GM18861 (cell line): Measurements from ENCODE around the gene NDUFB6.
"Not testable (repeated sequence)": the region's sequence is repeated elsewhere in the genome, so short reads cannot be mapped to it uniquely, and the experiment has no call there.

Experiments used
- ATAC-seq: cut with Tn5 transposase; IDR thresholded peaks from one replicate; pipeline ENCODE4 v1.9.1; 2021; ENCODE audit not compliant: unreplicated experiment

NDUFB6 gene

DNA sequence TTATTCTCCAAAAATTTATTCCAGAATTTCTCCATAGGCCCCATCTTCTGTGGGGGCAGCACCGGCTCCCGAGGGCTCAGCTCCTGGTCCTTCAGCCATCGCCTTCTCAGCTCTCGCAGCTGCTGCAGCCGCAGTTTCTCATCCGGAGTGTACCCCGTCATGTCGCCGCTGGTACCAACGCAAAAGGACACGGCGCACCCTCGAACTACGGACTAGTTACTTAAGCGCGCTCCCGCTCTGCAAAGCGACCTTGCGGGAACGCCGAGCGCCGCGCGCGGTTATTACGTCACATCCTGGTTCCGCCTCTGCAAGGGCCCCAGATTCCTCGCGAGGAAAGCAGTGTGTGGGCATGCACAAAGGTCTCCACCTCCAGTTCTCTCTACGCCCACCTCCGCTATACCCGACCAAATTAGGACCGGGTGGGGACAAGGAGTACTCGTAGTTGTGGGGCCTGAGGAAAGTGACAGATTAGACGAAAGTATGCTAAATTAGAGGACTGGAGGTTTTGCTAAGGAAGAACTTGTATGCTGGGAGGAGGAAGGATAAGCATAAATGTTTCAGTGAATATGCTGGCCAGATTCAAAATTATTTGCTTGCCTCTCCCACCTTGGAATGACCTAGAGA is at the start of gene NDUFB6:
Gene NDUFB6, minus strand, starts transcription at position 260 of the 624 bp plus-strand sequence. Its CDS starts 99 bp downstream, at position 161.
- peak; percentile 86 for ATAC-seq

DNA sequence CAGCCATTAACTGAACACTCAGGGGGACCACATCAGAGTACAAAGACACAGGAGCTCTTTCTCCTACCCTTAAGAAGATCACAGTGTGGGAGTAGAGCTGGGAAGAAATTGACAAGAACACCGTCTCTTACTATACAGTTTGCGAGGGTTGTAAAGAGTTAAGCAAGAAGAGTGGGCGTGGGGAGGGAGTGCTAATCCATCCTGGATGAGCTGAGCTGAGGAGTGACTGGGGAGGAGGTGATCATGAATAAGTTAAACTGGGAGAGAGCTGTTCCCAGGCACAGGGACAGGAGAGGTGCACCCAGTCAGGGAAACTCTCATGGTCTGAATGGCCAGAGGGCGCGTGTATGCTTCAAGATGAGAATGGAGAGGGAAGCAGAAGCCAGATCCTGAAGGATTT is 45.3 kb upstream of the NDUFB6 start:
- no peak for ATAC-seq

DNA sequence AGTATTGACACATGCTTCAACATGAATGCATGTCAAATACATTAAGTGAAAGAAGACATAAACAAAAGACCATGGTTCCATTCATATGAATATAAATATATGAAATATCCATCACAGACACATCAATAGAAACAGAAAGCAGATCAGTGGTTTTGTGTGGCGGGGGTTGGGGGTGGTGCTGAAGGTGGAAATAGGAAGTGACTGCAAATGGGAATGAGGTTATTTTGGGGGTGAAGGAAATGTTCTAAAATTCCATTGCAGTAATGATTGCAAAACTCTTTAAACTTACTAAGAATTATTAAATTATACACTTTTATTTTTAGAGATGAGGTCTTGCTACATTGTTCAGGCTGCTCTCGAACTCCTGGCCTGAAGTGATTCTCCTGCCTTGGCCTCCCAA is 33.9 kb upstream of the NDUFB6 start:
- ATAC-seq, result no peak

DNA sequence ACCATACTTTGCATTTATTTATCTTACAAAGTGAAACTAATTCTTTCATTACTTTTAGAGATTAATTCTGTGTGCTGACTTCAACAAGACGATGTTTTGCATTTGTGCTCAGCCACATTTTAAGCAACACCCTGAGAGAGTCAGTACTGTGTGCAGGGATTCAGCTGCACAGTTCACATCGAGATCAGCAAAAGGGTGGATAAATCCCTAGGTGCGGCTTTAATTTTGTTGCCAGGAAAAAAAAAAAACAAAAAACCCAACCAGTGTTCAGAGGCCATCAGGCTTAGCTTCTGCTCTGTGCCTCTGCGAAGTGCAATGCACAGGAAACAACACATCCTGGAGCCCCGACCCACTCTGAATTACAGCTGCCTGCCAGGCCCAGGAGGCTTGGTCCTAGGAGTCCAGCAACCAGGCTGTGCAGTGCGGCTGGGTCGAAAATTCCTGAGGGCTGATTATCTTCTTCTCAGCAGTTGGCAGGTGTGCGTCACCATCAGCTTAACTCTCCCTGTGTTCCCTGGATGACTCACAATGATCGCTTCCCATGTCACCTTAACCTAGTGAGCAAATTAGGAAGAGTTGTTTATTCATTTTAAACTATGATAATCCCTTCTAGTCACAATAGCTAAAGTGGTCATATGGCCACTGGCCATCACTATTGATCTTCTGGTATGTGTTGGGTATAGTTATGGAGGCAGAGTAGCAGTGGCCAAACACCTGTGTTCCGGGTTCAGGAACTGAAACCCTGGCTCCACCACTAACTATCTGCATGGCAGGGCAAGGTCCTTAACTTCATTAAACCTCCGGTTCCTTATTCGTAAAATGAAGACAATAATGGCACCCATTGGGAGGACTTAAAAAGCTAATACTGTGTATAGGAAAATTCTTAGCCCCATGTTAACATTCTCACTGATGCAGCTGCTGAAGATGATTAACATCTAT is 31.2 kb upstream of the NDUFB6 start:
- ATAC-seq, result no peak

DNA sequence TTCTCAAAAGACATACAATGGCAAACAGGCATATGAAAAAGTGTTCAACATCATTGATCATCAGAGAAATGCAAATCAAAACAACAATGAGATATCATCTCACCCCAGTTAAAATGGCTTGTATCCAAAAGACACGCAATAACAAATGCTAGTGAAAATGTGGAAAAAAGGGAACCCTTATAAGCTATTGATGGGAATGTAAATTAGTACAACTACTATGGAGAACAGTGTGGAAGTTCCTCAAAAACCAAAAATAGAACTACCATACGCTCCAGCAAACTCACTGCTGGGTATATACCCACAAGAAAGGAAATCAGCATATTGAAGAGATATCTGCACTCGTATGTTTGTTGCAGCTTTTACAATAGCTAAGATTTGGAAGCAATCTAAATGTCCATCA is 26.1 kb upstream of the NDUFB6 start:
- not testable (repeated sequence) for ATAC-seq

DNA sequence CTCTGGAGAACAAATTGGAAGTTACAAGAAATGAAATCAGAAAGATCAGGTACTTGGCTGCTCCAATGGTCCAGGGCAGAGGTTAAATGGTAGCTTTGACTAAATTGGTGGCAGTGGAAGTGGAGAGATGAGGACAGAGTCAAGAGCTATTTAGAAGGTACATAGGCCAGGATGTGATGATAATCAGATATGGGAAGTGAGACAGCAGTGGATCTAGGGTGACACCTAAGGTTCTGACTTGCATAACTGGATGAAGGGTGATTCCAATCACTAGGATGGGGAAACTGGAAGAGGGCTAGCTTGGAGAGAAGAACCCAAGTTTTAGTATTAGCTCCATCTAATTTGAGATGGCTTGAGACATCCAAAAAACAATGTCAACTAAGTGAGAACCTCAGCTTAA is 24.0 kb upstream of the NDUFB6 start:
- ATAC-seq, result no peak

DNA sequence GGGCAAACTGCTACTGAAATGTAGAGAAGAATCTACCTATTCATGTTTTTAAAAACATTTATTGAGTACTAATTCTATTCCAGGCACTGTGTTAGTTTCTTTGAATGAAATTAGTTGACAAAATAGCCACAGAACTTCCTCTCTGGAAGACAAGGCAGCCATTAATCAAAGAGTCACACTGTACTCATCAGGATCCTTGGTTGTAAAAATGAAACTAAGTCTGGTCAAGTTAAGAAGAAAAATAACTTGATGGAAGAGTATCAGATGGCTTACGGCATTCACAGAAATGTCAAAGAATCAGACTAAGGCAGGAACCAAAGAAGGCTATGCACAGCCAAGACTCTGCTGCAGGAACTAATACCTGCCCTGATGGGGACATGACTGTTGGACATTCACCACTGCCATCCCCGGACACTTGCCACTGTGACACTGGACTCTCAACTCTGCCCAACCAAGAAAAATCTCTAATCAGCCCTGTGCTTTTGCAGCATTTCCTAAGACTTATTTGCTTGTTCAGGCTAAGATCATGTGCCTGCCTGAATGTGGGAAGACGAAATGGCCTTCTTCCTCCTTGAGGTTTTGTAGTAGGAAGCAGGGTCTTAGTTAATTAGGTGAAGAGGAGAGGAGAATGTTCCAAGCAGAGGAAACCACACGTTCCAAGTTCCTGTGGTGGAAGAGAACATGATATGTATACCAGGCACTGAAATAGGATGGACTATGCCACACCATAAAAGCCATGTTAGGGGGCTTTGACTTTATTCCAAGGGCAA is 23.3 kb upstream of the NDUFB6 start:
- no peak for ATAC-seq

DNA sequence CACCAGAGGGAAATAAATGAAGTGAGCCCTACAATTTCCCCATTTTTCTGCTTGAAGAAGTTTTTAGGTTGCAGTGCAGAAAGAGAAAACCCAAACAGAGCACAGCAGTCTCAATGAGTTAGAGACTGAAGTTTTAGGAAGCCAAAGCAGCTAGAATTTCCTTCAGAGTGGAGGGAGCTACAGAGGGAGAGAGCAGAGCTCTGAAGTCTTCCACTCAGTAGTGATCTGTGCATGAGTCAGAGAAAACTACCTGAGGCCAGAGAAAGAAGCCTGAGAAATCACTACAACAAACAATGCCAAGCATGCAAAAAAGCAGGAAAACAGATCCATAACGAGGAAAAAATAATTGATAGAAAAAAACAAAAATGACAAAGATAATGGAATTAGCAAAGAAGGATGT is 17.9 kb upstream of the NDUFB6 start:
- ATAC-seq, result no peak

DNA sequence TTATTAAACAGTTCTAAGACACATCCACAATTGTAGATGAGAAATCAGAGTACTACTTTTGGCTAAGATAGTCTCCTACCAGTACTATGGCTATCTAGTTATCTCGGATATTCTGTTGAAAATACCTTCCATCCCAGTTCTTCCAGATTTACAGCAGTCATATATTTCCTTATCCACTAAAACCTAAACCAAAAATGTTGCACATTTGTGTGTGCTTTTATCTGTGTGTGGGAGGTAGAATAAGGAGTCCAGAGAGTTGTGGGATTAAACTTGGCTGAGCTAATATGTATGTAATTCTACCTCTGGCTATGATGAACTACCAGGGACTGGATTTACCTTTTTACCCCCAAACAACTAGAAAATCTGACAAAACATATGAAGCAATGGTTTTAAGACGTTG is 17.5 kb upstream of the NDUFB6 start:
- ATAC-seq, result no peak

DNA sequence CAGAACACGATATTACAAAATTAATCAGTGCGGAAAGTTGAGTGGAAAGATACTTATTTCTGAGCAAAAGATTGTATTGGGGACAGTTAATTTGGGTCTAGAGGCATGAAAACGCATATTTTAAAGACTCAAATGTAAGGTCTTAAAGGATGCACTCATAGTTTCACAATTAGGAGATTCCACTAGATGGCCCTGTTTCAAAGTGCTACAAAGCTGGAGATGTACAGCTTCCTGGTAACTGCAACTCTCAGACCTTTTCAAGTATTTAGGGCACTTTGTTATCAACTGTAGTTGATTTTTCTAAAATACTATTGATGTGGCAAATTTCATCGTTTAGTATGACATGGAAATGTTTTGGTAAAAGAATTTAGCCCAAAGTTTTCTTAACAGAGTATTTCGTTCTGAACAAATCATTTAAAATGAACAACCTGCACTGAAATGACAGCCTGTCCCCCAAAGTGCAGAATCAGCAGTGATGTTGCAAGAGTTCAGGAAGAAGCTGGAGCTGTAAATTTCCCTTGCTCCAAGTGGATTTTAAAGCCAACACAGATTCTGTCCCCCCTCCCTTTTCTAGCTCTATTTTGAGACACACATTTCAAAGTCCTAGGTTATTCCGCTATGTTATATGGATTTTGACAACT is 16.2 kb upstream of the NDUFB6 start:
- ATAC-seq, result no peak

DNA sequence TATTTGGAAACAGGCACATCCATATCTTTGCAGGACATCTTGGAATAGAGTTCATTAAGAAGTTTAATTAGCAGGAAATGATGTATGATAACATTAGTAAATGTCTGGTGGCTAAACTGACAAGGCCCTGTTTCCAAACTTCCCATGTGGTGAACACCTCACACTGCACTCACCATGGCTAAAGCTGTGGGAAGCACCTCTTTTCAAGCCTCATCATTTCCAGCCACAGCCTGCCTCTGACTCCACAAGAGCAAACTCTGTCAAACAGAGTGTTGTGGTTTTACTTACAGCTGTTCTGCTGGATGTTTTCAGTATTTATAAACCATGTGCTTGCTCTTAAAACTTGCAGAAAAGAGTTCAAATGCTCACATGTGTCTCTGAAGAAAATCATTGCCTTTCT is 14.9 kb upstream of the NDUFB6 start:
- ATAC-seq, result no peak

DNA sequence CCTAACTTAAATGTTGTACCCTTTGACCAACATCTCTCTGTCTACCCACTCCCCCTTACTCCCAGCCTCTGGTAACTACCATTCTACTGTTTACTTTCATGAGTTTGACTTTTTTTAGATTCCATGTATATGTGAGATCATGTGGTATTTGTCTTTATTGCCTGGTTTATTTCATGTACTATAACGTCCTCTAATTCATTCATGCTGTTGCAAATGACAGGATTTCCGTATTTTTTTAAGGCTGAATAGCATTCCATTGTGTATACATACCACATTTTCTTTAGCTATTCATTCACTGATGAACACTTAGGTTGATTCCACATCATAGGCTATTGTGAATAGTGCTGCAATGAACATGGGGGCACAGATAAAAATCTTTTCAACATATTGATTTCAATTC is 11.8 kb upstream of the NDUFB6 start:
- no peak for ATAC-seq

DNA sequence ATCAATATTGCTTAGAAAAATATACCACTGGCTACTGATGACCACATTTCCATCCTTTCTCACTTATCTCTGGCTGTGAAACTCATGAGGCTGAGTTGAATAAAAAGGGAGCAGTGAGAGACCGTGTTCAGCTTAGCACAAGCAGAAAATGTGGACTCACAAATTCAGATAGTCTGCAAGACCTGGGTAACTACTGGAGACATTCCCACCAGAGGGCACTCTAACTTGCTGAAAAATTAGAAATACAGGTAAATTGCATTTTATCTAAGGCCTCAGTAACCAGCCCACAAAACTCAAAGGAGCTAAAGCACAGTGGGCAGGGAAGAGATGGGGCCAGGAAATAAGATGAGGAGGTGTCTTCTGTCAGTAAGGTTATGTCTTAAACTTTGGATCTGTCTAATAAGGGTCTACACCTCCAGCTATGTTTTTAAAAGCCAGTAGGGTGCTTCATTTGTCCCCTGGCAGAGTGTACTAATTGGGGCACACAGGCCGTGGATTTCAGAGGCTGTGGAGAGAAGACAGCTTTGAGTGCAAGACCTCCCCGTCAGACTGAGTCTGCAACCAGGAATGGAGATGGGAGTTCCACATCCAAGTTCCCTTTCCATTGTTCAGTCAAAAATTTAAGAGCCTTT is 8.7 kb upstream of the NDUFB6 start:
- ATAC-seq, result no peak

DNA sequence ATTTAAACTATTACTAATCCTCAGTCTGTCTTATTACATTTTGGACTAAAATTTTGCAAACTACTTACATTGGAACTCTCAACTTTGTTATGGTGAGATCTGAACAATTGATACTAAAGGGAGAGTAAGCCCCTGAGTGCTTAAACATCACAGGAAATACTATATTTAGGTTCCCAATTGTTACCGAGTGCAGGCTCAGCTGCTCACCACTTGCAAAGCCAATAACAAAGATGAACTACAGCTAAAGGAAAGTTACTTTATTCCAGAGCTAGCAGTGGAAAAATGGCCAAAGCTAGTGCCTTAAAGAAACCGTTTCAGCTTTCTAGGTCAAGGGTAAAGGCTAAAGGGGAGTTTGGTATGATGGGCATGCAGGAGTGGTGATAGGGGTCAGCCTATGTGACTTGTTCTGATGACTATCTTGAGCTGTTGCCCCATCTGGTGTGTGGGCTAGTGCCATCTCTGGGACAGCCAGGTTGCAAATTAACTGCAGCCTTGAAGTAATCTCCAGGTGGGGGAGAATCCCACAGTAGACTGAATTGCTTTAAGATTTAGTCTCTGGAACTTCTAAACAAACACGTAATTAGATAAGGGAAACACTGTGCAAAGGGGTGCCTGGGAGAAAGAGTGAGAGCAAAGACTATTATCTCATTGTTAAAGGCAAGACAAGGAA is 7.8 kb upstream of the NDUFB6 start:
- no peak for ATAC-seq

DNA sequence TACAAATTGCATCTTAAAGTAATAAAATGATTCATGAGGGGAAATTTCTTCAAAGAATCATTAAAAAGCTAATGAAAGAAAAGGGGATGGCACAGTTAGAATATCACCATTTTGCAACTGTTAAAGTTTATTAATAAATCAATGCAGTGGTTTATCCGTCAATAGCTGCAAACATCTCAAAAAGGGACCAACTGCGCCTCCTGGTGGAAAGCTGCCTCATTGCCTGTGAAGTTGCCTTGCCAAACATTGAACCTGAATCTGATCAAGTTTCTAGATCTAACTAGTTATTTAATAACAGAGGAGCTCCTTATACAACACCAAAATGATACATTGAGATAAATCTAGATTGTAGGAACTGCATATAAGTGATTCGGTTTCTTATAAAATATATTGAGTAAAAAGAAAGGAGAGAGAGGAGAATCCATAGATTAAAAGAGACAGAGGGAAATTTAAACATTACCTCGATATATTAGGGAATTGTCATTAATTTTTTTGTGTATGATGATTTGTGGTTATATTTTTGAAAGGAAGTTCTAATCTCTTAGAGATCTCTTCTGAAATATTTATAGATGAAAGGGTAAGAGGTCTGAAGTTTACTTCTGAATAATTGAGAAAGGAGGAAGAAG is 6.9 kb upstream of the NDUFB6 start:
- no peak for ATAC-seq

DNA sequence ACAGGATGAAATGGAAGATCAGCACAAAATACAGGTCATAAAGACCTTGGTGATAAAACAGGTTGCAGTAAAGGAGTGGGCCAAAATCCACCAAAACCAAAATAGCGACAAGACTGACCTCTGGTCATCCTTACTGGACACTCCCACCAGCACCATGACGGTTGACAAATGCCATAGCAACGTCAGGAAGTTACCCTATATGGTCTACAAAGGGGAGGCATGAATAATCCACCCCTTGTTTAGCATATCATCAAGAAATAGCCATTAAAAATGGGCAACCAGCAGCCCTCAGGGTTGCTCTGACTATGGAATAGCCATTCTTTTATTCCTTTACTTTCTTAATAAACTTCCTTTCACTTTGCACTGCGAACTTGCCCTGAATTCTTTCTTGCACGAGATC is 6.0 kb upstream of the NDUFB6 start:
- ATAC-seq, result no peak

DNA sequence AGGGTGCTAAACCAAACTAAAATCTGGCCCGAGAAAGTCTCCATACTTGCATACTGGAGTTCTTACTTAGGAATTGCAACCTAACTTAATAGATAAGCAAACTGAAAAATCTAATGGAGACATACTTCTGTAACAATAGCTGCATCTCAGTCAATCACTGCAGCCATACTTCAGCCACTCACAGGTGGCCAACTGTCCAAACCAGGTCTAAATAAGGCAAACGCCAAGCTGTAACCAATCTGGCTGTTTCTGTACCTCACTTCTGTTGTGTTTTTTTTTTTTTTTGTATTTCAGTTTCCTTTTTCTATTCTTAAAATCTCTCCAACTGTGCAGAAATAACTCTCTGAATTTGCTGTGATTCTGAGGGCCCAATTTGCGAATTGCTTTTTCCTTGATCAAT is 4.4 kb upstream of the NDUFB6 start:
- ATAC-seq, result no peak

DNA sequence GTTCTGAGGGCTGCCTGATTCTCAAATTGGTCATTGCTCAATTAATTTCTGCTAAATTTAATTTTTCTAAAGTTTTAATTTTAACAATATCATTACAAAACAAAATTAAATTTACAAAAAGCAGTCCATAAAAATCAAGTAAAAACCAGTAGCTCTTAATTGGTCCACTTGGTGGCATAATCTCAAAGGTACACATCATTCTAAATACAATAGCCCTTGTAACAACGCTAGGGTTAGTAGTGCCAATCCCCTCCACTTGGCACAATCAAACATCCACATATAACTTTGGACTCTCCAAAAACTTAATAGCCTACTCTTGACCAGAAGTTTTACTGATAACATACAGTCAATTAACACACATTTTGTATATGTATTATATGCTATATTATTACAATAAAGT is 1.9 kb upstream of the NDUFB6 start:
- no peak for ATAC-seq

DNA sequence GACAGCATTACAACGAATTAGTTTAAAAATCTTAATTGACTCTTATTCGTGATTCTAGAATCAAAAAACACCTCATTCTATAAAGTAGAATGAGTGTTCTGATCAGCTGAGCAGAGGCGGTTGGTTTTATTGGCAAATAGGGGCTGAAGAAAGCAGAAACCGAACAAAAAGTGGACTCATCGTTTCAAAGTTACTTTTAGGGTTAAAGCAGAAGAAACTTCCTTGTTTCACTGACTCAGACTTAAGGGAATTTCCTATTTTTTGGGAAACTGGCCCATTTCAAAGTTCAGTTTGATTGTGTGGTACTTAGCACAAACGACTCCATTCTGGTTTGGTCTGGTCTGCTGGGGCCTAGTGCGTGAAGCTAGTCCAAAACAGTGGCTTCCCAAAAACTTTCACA is 862 bp upstream of the NDUFB6 start:
- no peak for ATAC-seq
